ENCODE results near the gene HCLS1.
"Not testable (repeated sequence)": the region's sequence is repeated elsewhere in the genome, so short reads cannot be mapped to it uniquely, and the experiment has no call there.

HCLS1 gene, protein sequence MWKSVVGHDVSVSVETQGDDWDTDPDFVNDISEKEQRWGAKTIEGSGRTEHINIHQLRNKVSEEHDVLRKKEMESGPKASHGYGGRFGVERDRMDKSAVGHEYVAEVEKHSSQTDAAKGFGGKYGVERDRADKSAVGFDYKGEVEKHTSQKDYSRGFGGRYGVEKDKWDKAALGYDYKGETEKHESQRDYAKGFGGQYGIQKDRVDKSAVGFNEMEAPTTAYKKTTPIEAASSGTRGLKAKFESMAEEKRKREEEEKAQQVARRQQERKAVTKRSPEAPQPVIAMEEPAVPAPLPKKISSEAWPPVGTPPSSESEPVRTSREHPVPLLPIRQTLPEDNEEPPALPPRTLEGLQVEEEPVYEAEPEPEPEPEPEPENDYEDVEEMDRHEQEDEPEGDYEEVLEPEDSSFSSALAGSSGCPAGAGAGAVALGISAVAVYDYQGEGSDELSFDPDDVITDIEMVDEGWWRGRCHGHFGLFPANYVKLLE

DNA sequence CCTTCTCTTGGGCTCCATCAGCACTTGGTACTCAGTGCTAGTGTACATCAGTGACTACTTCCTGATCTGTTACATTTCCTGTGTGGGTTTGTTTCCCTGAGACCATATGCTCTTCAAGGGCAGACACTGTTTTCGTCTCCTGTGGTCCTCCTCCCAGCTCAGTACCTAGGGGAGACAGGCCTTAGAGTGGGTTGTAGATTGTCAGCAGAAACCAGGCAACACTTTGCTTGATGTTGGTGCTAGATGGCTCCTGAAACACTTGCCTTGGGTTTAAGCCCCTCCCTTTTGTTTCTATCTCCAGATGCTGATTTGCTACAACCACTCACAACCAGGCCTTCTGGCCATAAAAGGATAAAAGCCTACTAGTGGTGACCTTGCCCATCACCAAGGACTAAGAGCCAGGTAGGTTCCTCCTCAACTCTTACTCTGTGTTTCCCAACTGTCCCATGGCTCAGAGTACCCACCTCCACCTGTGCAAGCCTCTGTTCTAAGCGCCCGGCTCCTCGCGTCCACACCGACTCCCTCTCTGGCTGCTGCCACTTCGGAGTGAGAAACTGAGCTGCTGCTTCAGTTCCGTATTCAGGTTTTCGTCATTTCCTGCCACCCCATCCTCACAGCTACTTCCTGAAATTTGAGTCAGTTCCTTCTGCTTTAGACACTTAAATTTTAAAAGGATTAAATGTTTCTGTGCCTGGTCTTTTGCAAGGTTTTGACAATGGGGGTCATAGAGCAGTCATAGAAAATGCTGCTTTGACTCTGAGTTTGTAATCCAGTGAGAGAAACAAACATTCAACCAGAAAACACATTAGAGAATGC lies at the start of gene HCLS1:
TSS of gene HCLS1 (minus strand) at position 548 of the 816 bp plus-strand sequence. CDS start 2,556 bp downstream, outside the sequence.
- DNase-seq (ENCODE audit: low spot score), result peak; percentile 75

DNA sequence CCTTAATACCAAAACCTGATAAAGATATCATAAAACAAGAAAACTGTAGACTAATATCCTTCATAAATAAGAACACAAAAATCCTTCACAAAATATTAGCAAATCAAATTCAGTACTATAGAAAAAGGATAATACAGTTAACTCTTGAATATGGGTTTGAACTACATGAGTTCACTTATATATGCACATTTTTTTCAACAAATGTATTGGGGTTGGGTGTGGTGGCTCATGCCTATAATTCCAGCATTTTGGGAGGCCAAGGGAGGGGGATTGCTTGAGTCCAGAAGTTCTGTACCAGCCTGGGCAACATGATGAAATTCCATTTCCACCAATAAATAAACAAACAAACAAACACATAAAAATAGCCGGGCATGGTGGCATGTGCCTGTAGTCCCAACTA lies 49.6 kb upstream of the HCLS1 start:
- DNase-seq (ENCODE audit: low spot score), result no peak

DNA sequence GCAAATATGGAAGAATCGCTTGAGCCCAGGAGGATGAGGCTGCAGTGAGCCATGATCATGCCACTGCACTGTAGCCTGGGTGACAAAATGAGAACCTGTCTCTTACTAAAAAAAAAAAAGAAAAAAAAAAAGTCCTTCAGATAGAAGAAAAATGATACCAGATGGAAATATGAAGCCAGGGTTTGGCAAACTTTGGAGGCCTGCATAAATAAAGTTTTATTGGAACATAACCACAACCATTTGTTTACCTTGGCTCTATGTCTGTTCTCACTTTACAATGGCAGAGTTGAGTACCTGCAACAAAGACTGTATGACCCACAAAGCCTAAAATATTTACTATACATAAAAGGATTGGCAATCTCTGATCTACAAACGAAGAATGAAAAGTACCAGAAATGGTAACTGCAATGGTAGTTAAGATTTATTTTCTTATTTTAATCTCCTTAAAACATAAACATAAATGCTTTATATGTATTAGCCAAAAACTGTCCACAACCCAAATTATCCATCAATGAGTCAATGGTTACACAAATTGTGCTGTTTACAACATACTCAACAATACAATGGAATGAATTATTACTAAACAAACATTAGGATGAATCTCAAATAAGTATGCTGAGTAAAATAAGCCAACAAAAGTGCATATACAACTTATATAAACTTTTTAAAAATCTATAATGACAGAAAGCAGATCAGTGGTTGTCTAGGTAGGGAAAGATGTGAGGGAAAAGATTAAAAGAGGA lies 47.0 kb upstream of the HCLS1 start:
- no peak for DNase-seq (ENCODE audit: low spot score)

DNA sequence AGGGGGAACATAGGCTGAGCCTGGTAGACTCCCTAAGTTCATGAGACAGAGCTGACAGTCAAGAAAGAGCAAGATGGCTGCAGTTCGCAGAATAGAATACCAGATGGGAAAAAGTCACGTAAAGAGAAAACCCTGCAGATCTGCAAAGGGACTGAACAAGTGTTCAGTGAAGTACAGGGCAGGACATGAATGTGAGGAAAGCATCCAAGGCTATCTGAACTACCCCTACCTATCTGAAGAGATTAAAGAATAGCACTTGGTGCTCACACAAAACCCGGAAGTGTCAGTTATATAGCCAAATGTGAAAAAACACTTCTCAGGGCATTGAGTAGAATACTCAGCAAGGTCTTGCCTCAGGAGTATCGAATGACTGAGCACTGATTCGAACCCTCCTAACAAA lies 44.8 kb upstream of the HCLS1 start:
- DNase-seq (ENCODE audit: low spot score), result no peak

DNA sequence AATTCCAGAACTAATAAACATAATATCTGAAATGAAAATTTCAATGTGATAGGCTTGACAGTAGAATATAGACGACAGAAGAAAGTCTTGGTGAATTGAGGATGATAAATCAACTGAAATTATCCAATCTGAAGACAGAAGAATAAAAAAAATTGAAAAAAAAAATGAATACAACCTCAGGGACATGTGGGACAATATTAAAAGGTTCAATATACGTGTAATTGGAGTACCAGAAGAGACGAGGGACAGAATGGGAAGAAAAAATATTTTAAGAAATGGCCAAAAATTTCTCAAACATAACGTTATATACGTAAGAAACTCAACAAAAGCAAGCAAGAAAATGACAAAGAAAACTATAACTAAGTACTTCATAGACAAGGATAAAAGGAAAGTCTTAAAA lies 43.3 kb upstream of the HCLS1 start:
- no peak for DNase-seq (ENCODE audit: low spot score)

DNA sequence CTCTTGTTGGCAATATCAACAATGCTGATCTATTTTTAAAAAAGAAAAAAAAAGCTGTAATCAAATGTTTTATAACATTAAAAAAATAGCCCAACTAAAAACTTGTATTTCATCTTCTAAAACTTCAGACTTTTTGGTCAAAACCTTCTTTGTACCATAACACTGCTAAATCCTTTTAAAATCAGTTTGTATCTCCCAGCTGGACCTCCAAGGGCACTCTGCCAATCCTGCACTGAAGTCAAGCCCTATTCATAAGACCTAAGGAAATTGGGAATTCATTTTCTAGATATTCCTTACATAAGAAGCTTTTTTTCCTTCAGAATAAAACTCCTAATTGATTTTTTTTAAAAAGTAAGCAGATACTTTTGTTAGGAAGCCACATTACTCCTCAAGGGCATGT lies 38.2 kb upstream of the HCLS1 start:
- DNase-seq (ENCODE audit: low spot score), result no peak

DNA sequence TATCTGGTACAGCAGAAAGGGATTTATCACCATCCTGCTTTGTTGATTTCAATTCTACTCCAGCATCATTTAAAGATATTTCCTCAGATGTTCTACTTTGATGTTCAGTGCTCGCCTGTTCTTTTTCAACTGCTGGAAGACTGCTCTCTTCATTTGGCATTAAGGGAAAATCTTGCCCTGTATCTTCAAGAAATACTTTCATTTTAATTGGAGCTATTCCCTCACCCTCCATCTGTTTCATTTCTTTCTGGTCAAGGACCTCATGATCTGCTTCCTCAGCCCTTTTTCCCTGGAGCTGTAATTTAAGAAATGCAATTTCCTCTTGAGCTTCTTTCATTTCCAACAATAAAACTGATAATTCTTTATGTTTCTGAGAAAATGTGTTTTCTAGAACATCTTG lies 37.8 kb upstream of the HCLS1 start:
- no peak for DNase-seq (ENCODE audit: low spot score)

DNA sequence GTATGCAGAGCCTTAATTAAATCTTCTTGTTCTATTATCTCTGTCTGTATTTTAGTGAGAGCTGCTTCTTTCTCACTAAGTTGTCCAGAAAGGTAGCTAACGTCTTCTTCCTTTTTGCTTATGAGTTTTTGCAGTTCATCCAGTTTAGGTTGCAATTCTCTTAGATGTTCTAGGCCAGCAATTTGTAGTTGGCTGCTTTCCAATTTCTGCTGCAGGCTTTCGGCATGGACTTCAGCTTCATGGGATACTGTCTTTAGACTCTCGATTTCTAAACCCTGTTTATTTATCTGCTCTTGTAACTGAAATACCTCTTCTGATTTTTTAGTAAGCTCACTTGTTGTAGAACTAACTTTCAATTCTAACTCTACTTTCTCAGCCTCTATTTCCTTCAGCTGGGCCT lies 35.5 kb upstream of the HCLS1 start:
- DNase-seq (ENCODE audit: low spot score), result no peak

DNA sequence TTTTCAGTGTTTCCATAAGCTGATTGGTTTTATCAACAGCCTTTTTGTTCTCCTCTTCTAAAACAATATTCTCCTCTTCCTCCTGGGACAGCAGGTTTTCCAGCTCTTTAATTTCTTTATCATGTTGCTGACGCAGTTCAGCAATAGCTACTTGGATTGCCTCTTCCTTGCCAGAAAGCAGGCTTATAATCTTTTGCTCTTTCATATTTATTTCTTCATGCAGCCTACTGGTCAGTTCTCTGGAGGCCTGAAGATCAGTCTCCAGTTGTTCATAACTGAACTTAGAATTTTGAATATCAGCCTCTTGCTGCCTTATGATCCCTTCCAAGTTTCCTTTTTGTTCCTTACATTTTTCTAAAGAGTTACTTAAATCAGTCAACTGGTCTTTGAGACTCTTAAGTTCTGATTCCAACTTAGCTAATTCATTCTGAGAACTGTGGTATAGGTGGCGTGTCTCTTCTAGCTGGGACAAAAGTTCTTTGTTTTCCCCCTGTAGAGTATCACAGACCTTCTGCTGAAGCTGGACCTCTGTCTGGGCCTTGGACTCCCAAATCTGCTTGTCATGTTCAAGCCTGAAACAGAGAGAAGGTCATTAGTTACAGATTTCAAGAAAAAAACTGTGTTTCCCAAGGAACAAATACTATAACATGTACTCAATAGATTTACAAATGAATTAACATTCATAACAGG lies 31.5 kb upstream of the HCLS1 start:
- DNase-seq (ENCODE audit: low spot score), result no peak

DNA sequence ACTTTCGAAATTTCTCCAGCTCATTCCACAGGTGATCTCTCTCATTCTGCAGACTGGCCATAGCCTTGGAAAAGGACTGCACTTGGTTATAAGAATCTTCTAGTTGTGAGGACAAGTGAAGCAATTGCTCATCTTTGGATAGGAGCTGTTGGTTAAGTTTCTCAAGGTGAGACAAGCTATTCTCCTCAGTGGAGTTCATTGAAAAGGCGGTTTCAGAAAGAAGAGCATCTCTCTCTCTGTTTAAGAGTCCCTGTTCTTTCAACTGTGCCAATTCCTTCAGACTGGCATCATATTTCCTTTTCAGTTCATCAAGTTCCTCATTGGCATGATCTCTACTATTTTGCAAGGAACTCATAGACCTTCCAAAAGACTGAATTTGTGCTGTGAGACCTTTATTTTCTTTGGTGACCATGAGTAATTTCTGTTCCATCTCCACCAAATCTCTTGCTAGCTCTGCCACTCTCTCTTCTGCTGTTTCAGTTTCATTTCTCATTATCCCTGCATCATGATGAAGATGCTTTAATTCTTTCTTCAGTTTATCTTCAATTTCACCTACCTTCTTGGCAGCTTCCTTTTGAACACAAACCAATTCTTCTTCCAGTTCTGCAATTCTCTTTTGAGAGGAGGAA lies 30.2 kb upstream of the HCLS1 start:
- DNase-seq (ENCODE audit: low spot score), result no peak

DNA sequence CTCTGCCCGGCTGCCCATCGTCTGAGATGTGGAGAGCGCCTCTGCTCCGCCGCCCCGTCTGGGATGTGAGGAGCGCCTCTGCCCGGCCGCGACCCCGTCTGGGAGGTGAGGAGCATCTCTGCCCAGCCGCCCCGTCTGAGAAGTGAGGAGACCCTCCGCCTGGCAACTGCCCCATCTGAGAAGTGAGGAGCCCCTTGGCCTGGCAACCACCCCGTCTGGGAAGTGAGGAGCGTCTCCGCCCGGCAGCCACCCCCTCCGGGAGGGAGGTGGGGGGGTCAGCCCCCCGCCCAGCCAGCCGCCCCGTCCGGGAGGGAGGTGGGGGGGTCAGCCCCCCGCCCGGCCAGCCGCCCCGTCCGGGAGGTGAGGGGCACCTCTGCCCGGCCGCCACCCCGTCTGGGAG lies 28.0 kb upstream of the HCLS1 start:
- not testable (repeated sequence) for DNase-seq (ENCODE audit: low spot score)

DNA sequence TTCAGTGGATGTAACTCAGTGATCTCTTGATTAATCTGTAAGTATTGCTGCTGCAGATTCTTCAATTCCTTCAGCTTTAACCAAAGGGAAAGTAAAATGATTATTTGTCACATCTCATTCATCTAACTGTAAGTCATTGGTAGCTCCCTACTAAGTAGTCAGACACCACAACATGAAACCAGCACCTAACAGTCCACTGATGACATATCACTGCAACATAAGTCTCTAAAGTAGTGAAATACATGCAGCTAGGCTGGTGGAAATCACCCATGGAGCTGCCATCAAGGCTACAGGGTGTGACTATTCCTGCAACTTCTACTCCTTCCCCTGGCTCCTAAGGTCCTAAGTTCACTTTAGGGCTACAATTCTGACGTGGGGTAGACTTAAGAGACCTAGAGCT lies 21.1 kb upstream of the HCLS1 start:
- no peak for DNase-seq (ENCODE audit: low spot score)

DNA sequence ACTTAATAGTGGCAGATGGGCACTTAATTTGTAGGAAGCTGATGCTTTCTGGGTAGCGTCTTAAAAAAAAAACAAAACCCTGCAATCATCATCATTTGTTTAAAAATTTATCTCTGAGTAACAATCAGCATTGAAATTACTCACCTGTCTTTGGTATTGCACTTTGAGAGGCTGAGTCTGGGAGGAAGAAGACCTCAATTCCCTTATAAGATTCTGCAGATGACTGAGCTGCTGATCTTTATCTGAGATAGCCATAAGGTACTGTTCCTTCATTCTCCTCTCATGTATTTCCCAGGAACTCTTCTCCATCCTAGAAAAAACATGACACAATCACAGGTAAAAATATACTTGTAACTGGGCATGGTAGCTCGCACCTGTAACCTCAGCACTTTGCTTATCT lies 16.4 kb upstream of the HCLS1 start:
- DNase-seq (ENCODE audit: low spot score), result no peak

DNA sequence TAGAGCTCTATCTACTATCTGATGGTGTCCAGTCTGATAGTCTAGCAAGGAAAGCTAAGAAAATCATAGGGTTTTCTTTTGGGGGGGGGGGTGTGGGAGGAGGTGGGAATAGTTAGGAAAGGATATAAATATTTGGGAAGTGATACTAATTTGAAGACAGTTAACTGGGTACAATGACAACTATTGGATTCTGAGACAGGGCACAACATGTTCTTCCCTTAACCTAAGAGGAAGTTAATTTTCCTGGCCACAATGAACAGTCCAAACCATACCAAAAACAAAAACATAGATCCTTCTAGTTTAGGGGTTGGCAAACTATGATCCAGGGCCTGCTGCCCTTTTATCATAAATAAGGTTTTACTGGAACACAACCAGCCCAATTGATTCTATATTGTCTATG lies 10.0 kb upstream of the HCLS1 start:
- DNase-seq (ENCODE audit: low spot score), result no peak

DNA sequence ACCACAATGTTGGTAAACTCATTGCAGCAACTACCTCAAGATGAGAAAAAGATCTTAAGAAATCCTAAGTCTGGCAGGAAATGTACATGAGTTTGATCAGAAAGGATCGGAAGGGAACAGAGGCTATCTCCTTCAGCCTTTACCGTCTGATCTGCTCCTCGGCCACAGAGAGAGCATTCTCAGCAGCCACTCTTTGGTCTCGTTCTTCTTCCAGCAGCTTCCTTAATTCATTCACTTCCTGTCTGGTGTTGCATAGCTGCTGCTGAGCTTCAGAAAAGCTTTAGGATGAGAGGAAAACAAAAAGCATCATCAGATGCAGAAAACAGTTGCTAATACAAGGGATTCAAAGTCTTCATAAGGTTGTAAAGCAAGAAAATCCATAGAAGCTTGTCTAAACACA lies 6.6 kb upstream of the HCLS1 start:
- DNase-seq (ENCODE audit: low spot score), result no peak

DNA sequence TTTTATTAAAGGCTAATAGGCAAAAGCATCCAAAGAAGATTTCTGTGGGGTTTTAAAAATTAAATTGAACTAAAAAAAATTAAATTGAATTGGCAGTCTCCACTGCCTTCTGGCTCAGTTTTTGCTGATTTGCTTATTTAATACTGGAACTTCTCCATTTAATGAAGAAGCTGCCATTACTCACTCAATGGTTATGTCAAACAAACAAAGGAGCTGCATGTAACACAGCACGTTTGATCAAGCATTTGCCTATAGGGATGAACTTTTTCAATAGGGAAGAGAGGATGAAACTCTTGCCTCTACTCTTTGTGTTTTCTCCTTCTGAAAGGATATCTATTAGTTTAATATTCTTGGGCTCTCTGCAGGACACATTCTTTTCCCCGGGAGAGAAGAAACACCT lies 4.8 kb upstream of the HCLS1 start:
- DNase-seq (ENCODE audit: low spot score), result no peak

DNA sequence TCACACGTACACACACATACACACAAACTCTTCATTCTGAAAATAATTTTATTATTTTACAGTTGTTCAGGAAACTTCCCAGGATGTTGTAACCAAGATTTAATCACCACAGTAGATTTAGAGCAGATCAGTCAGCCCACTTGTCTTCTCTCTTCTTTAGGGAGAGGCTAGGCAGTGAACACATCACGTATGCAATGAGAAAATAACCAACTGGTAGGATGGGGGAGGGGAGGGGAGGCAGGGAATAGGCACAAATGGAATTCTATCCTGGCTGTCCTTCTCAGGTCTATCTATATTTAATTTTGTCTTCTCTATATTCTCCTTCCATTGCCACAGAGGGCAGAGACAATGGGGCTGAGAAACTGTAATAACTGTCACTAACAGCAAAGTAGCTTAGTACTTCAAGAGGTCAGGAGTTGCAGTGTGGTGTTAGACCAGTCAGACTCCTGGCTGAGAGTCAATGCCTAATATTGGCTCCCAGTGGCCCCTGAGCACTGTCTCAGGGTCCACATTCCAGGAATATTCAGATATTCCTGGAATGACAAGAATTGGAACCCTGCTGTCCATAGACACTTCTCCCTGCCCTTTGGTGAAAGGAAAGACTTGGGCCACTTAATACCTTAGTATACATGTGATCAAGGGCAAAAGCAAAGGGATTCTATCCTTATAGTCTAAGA lies 2.6 kb upstream of the HCLS1 start:
- no peak for DNase-seq (ENCODE audit: low spot score)

DNA sequence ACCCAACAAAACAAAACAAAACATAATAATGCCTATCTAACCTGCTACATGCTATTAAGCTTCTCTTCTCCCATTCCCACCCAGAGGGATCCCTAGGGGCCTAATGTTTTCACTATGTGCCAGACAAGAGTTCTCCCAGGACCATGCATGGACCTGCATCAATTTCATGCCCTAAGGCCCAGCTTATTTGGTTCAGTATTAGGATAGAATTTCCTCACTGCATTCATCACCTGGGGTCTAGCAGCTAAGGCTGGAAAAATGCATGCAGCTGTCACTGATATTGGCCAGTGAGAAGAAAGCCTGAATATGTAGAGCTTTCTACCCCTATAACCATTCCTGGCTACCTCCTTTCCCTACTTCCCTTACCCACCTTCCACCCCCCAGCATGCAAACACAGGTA lies 2.0 kb upstream of the HCLS1 start:
- no peak for DNase-seq (ENCODE audit: low spot score)

DNA sequence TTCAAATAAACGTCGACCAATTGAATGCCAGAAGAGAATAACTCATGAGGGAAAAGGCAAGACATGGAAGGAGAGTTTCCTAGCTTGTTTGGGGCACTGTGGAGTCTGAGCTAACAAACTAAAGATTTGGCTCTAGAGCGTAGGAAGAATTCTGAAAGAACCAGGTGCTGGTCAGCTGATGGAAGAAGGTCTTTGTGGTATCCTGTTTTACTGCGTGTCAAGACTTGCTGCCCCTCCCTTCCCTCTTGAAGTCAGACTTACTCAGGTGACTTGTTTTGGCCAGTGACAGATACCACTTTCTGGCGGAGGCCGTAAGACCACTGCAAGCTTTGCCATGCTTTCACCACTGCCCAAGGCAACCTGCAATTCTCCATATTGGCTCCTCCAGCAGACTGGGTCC lies 673 bp upstream of the HCLS1 start:
- DNase-seq (ENCODE audit: low spot score), result no peak

DNA sequence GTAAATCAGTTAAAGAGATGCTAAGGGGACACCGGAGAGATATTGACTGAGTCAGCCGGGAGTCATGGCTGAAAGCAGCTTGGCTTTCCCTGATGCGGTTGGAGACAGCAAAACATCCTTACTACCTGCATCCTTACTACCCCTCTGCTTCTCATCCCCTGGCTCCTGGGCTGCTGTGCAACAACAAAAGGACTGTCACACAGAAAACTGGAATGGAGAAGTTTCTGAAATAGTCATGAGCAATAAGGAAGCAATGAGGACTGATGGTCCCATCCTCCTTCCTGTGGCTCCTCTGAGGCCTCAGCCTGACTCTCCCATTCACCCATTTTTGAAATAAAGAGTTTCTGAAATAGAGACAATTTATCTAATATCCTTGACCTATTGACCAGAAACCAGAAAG lies 1.1 kb downstream of the HCLS1 start:
- DNase-seq (ENCODE audit: low spot score), result no peak
